Measurements from ENCODE around the gene RPL10A.

The RPL10A gene

GRCh38 chr6:35468181-35468979 lies at the start of gene RPL10A:
Gene RPL10A, plus strand, starts transcription at chr6:35468401. Its CDS starts 34 bp downstream, at chr6:35468435.
- peak within 1 kb of the TSS; percentile 93 for H3K4me3 ChIP-seq (ENCODE audit: low read depth, low read length)
- TF ChIP-seq CTCF (IDR thresholded peaks at IDR 0.05; ENCODE audit: low read depth, low read length) = peak; percentile 95

- peak; percentile 45 for TF ChIP-seq CTCF (IDR thresholded peaks at IDR 0.05; ENCODE audit: low read depth, low read length)
- no peak overlapping the region for H3K4me3 ChIP-seq (ENCODE audit: low read depth, low read length)
These were observed 48.8 kb upstream of the RPL10A start for GRCh38 chr6:35419417-35419816.

- H3K4me3 ChIP-seq (ENCODE audit: low read depth, low read length) = no peak overlapping the region
- no peak for TF ChIP-seq CTCF (IDR thresholded peaks at IDR 0.05; ENCODE audit: low read depth, low read length)
These were observed 48.2 kb upstream of the RPL10A start for GRCh38 chr6:35419961-35420360.

- TF ChIP-seq CTCF (IDR thresholded peaks at IDR 0.05; ENCODE audit: low read depth, low read length) = no peak
- no peak overlapping the region for H3K4me3 ChIP-seq (ENCODE audit: low read depth, low read length)
These were observed 42.9 kb upstream of the RPL10A start for GRCh38 chr6:35425284-35425683.

- no peak for TF ChIP-seq CTCF (IDR thresholded peaks at IDR 0.05; ENCODE audit: low read depth, low read length)
- H3K4me3 ChIP-seq (ENCODE audit: low read depth, low read length) = no peak overlapping the region
These were observed 42.1 kb upstream of the RPL10A start for GRCh38 chr6:35426074-35426473.

- TF ChIP-seq CTCF (IDR thresholded peaks at IDR 0.05; ENCODE audit: low read depth, low read length) = no peak
- peak overlapping the region; percentile 34; the same call in 1 of the 2 replicates for H3K4me3 ChIP-seq (ENCODE audit: low read depth, low read length)
These were observed 40.8 kb upstream of the RPL10A start for GRCh38 chr6:35427435-35427834.

GRCh38 chr6:35427851-35428321 lies 40.3 kb upstream of the RPL10A start:
- TF ChIP-seq CTCF (IDR thresholded peaks at IDR 0.05; ENCODE audit: low read depth, low read length) = no peak
- peak overlapping the region; percentile 34 for H3K4me3 ChIP-seq (ENCODE audit: low read depth, low read length)
